IMR-90 (cell line): ENCODE results near the gene DBF4B. TPM values are rescaled to one million over a fixed set of nuclear protein-coding genes. Genes with fewer than 3 reads are reported as not detected.

Source experiments
- ATAC-seq: fragments of 200-7000 bp; cut with Tn5 transposase; 2 replicates; pipeline ENCODE4 v1.9.1; 2020; ENCODE audit warnings: low read depth, mild to moderate bottlenecking, moderate library complexity
- BruUV-seq: library from RNA; stranded (reverse); fragments of 400-500 nt; replicated peaks from 2 replicates; lab custom pipeline; 2021; lab: Mats Ljungman, UMichigan
- CTCF ChIA-PET: fragments of 300-600 bp; formaldehyde crosslinking; extraction: SDS; loops from one replicate; lab custom pipeline; 2021; ENCODE audit warnings: antibody characterized with exemption; lab: Yijun Ruan, JAX
- POLR2A ChIA-PET: fragments of 300-600 bp; sonication (Branson Sonifier 250); formaldehyde crosslinking; loops from one replicate; lab custom pipeline; 2022; ENCODE audit warnings: antibody characterized with exemption; ENCODE audit not compliant: unreplicated experiment; lab: Charles Lee
- DNase-seq: peaks from one replicate; pipeline ENCODE4 v3.0.0; 2013
- H2AFZ ChIP-seq: replicated peaks from 2 replicates; pipeline ENCODE3; 2013; ENCODE audit warnings: low read length, mild to moderate bottlenecking; ENCODE audit not compliant: poor library complexity
- H2AK5ac ChIP-seq: 2 replicates; pipeline ENCODE4 v1.6.1; 2013; ENCODE audit warnings: low read depth, low read length, inconsistent platforms
- H2AK9ac ChIP-seq: replicated peaks from 2 replicates; pipeline ENCODE3; 2013; ENCODE audit warnings: mild to moderate bottlenecking, low read depth, low read length, moderate library complexity; ENCODE audit not compliant: poor library complexity
- H2BK120ac ChIP-seq: 2 replicates; pipeline ENCODE4 v1.6.1; 2013; ENCODE audit warnings: low read depth, low read length, inconsistent platforms
- H2BK15ac ChIP-seq: 3 replicates; pipeline ENCODE4 v1.6.1; 2013; ENCODE audit warnings: low read depth, low read length, inconsistent platforms
- H2BK20ac ChIP-seq: 2 replicates; pipeline ENCODE4 v1.6.1; 2013; ENCODE audit warnings: low read depth, mild to moderate bottlenecking, inconsistent platforms, low read length, moderate library complexity
- H2BK5ac ChIP-seq: 2 replicates; pipeline ENCODE4 v1.6.1; 2013; ENCODE audit warnings: mild to moderate bottlenecking, low read depth, low read length, inconsistent platforms; ENCODE audit not compliant: poor library complexity, severe bottlenecking
- H3K14ac ChIP-seq: replicated peaks from 2 replicates; pipeline ENCODE4 v1.6.1; 2013; ENCODE audit warnings: low read depth, low read length, inconsistent platforms
- H3K18ac ChIP-seq: 2 replicates; pipeline ENCODE4 v1.6.1; 2013; ENCODE audit warnings: low read depth, low read length, control low read depth
- H3K23ac ChIP-seq: 2 replicates; pipeline ENCODE4 v1.6.1; 2013; ENCODE audit warnings: low read depth, low read length, inconsistent platforms
- H3K27ac ChIP-seq: 2 replicates; pipeline ENCODE4 v1.5.1; 2013; ENCODE audit warnings: mild to moderate bottlenecking, control low read depth, low read length; ENCODE audit not compliant: insufficient read depth
- H3K27me3 ChIP-seq: 2 replicates; pipeline ENCODE4 v1.6.1; 2013; ENCODE audit warnings: low read length; ENCODE audit not compliant: control insufficient read depth, insufficient read depth
- H3K36me3 ChIP-seq: 2 replicates; pipeline ENCODE4 v1.6.1; 2013; ENCODE audit warnings: low read length, mixed read lengths; ENCODE audit not compliant: control insufficient read depth, insufficient read depth
- H3K4ac ChIP-seq: 2 replicates; pipeline ENCODE4 v1.6.1; 2013; ENCODE audit warnings: low read depth, low read length, inconsistent platforms
- H3K4me1 ChIP-seq: 2 replicates; pipeline ENCODE4 v1.6.1; 2013; ENCODE audit warnings: low read length, mixed read lengths; ENCODE audit not compliant: control insufficient read depth, insufficient read depth
- H3K4me2 ChIP-seq: 2 replicates; pipeline ENCODE4 v1.6.1; 2013; ENCODE audit warnings: low read depth, mild to moderate bottlenecking, control low read depth, low read length, moderate library complexity
- H3K4me3 ChIP-seq: 2 replicates; pipeline ENCODE4 v1.5.1; 2013; ENCODE audit warnings: low read depth, mild to moderate bottlenecking, control low read depth, low read length, moderate library complexity; ENCODE audit not compliant: insufficient read depth
- H3K56ac ChIP-seq: 2 replicates; pipeline ENCODE4 v1.6.1; 2013; ENCODE audit warnings: low read length, inconsistent platforms; ENCODE audit not compliant: insufficient read depth; ENCODE audit errors: extremely low read depth
- H3K79me1 ChIP-seq, 2 experiments: 2 replicates each; pipeline ENCODE4 v1.6.1; 2013; ENCODE audit warnings: low read length in 2 of 2, inconsistent platforms in 1 of 2, low read depth in 1 of 2
- H3K9ac ChIP-seq: 2 replicates; pipeline ENCODE4 v1.6.1; 2013; ENCODE audit warnings: low read depth, low read length, control low read depth
- H3K9me1 ChIP-seq: 2 replicates; pipeline ENCODE4 v1.6.1; 2013; ENCODE audit warnings: low read length, inconsistent platforms; ENCODE audit not compliant: insufficient read depth
- H3K9me3 ChIP-seq: 2 replicates; pipeline ENCODE4 v1.6.1; 2013; ENCODE audit warnings: low read length; ENCODE audit not compliant: control insufficient read depth, insufficient read depth
- H4K20me1 ChIP-seq: 2 replicates; pipeline ENCODE4 v1.6.1; 2013; ENCODE audit warnings: low read length, inconsistent platforms; ENCODE audit not compliant: insufficient read depth
- H4K5ac ChIP-seq: 2 replicates; pipeline ENCODE4 v1.6.1; 2013; ENCODE audit warnings: mild to moderate bottlenecking, low read depth, low read length, control low read depth
- H4K8ac ChIP-seq, 2 experiments: 2 replicates each; pipeline ENCODE4 v1.6.1; 2013; ENCODE audit warnings: low read depth in 2 of 2, low read length in 2 of 2, control low read depth in 1 of 2, inconsistent platforms in 1 of 2
- H4K91ac ChIP-seq: 2 replicates; pipeline ENCODE4 v1.6.1; 2013; ENCODE audit warnings: low read depth, low read length, inconsistent platforms; ENCODE audit not compliant: insufficient read depth
- CHD1 ChIP-seq: IDR thresholded peaks from 2 replicates; pipeline ENCODE4 v1.6.1; 2012; ENCODE audit warnings: low read depth, low read length, improper control_type of control experiment
- FOS ChIP-seq: fragments of 150-350 bp; IDR thresholded peaks from 2 replicates; pipeline ENCODE4 v1.6.1; 2016; ENCODE audit warnings: low read depth, low read length
- NFE2L2 ChIP-seq: fragments of 150-350 bp; IDR thresholded peaks from 2 replicates; pipeline ENCODE4 v1.6.1; 2016; ENCODE audit warnings: low read depth, mild to moderate bottlenecking, low read length
- POLR2A ChIP-seq: IDR thresholded peaks from 2 replicates; pipeline ENCODE4 v1.6.1; 2012; ENCODE audit warnings: mild to moderate bottlenecking, low read depth, low read length
- SMC3 ChIP-seq: fragments of 150-350 bp; IDR thresholded peaks from 2 replicates; pipeline ENCODE4 v1.6.1; 2016; ENCODE audit warnings: low read depth, mild to moderate bottlenecking, antibody characterized with exemption, low read length, moderate library complexity
- WGBS, 2 experiments: methylation state at CpG; one replicate each; pipeline versions ENCODE4 v1.1.5 to v1.1.7; 2013; ENCODE audit warnings: missing lambda C conversion rate in 2 of 2; ENCODE audit not compliant: insufficient read length in 1 of 2; ENCODE audit errors: extremely low coverage in 2 of 2; 5-methylcytosine and 5-hydroxymethylcytosine counted together
- dilution Hi-C: fragments of 300-500 bp; cut with HindIII; formaldehyde crosslinking; loops from one replicate; pipeline ENCODE4 v1.14.3; 2018; ENCODE audit warnings: low sequenced_read_pairs; ENCODE audit not compliant: unreplicated experiment
- in situ Hi-C: fragments of 300-500 bp; cut with MboI; formaldehyde crosslinking; loops from 3 replicates; pipeline ENCODE4 v1.14.3; 2019; ENCODE audit warnings: low sequenced_read_pairs, inconsistent platforms, mixed read lengths
- intact Hi-C: fragments of 100-400 bp; cut with micrococcal nuclease; formaldehyde crosslinking; loops from 2 replicates; pipeline ENCODE4 v1.10.0; 2022
- polyA plus RNA-seq, 3 experiments: library from polyadenylated mRNA; depleted of rRNA; stranded (reverse); fragments of >200 nt; gene quantifications; 2 replicates each; pipeline ENCODE4 v1.2.3, GENCODE V29; 2012; ENCODE audit warnings: low replicate concordance in 1 of 3
- total RNA-seq: library from RNA; depleted of rRNA; stranded (reverse); fragments of >200 nt; gene quantifications from 2 replicates; pipeline ENCODE4 v1.2.3, GENCODE V29; 2012
- TF ChIP-seq, protein P1 (sequence below): fragments of 150-350 bp; IDR thresholded peaks from 2 replicates; pipeline ENCODE4 v1.6.1; 2017; ENCODE audit warnings: mild to moderate bottlenecking, antibody characterized with exemption, low read length, low read depth
- TF ChIP-seq, protein P2 (sequence below): fragments of 150-350 bp; IDR thresholded peaks from 2 replicates; pipeline ENCODE4 v1.6.1; 2016; ENCODE audit warnings: low read depth, mild to moderate bottlenecking, low read length, moderate library complexity, borderline replicate concordance
- TF ChIP-seq, protein P3 (sequence below): conservative IDR thresholded peaks from 2 replicates; pipeline ENCODE4 v1.5.1; 2012; ENCODE audit warnings: mild to moderate bottlenecking, low read depth, low read length, improper control_type of control experiment

Gene DBF4B
- total and polyA plus RNA-seq, 2 of the 4 experiments (the other 2 are of a cell fraction), result 3.6 to 10.2 TPM

GRCh38 chr17:44785921-44786320 lies 77.5 kb downstream of the DBF4B start:
- Histone ChIP-seq H2BK5ac (no peak overlapping the region), H3K4me2 (no peak overlapping the region), H3K4me1 (no peaks in the 10 kb centered on the region), H3K14ac (no peak overlapping the region), H3K23ac (no peak overlapping the region; the same call in 1 of the 2 replicates), H4K8ac (no peak overlapping the region), H3K9me1 (no peaks in the 10 kb centered on the region), H3K9me3 (no peaks in the 10 kb centered on the region), H3K36me3 (no peaks in the 10 kb centered on the region), H4K20me1 (no peaks in the 10 kb centered on the region), H2AK9ac (no peak overlapping the region), H2AFZ (no peak overlapping the region), H2AK5ac (no peak overlapping the region), H3K4me3 (no peak overlapping the region), H3K27me3 (no peaks in the 10 kb centered on the region; the same call in 1 of the 2 replicates), H3K18ac (no peak overlapping the region), H2BK20ac (no peak overlapping the region), H3K27ac (no peak overlapping the region), H4K91ac (no peak overlapping the region; the same call in 1 of the 2 replicates), H3K56ac (no peak overlapping the region), H3K4ac (no peak overlapping the region), H3K9ac (no peak overlapping the region), H3K79me1 (no peaks in the 10 kb centered on the region), H2BK120ac (no peak overlapping the region), H2BK15ac (no peak overlapping the region), H4K5ac (no peak overlapping the region)
- BruUV-seq, result no TSS peak
- TF ChIP-seq CHD1 (no peak), NFE2L2 (no peak), SMC3 (no peak), POLR2A (no peak), FOS (no peak)
- TF ChIP-seq, protein P1, sequence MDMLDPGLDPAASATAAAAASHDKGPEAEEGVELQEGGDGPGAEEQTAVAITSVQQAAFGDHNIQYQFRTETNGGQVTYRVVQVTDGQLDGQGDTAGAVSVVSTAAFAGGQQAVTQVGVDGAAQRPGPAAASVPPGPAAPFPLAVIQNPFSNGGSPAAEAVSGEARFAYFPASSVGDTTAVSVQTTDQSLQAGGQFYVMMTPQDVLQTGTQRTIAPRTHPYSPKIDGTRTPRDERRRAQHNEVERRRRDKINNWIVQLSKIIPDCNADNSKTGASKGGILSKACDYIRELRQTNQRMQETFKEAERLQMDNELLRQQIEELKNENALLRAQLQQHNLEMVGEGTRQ, result no peak
- TF ChIP-seq, protein P2, sequence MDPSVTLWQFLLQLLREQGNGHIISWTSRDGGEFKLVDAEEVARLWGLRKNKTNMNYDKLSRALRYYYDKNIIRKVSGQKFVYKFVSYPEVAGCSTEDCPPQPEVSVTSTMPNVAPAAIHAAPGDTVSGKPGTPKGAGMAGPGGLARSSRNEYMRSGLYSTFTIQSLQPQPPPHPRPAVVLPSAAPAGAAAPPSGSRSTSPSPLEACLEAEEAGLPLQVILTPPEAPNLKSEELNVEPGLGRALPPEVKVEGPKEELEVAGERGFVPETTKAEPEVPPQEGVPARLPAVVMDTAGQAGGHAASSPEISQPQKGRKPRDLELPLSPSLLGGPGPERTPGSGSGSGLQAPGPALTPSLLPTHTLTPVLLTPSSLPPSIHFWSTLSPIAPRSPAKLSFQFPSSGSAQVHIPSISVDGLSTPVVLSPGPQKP, result no peak
- TF ChIP-seq, protein P3, sequence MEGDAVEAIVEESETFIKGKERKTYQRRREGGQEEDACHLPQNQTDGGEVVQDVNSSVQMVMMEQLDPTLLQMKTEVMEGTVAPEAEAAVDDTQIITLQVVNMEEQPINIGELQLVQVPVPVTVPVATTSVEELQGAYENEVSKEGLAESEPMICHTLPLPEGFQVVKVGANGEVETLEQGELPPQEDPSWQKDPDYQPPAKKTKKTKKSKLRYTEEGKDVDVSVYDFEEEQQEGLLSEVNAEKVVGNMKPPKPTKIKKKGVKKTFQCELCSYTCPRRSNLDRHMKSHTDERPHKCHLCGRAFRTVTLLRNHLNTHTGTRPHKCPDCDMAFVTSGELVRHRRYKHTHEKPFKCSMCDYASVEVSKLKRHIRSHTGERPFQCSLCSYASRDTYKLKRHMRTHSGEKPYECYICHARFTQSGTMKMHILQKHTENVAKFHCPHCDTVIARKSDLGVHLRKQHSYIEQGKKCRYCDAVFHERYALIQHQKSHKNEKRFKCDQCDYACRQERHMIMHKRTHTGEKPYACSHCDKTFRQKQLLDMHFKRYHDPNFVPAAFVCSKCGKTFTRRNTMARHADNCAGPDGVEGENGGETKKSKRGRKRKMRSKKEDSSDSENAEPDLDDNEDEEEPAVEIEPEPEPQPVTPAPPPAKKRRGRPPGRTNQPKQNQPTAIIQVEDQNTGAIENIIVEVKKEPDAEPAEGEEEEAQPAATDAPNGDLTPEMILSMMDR, result no peak
- dilution Hi-C loops, result no loop called here
- WGBS, 2 experiments, result 100% methylated on average over 1 of the region's 7 CpGs; no CpG with 5 or more reads in 1 of the 2 experiments
- in situ Hi-C loops, result no loop called here
- CTCF ChIA-PET, result interaction anchor here (0.6 kb wide), 1 partner anchor 75 kb away, joined by 4 read pairs; no protein-coding TSS in a partner anchor
- intact Hi-C loops, result no loop called here
- POLR2A ChIA-PET, result no interaction called here
- DNase-seq (no peak), ATAC-seq (no peak)
